Spinal cord (tissue), 10 donors: ENCODE measurements around the gene LGALS7. TPM values are rescaled to one million over a fixed set of nuclear protein-coding genes. Genes with fewer than 3 reads are reported as not detected.
"Not testable (repeated sequence)": the region's sequence is repeated elsewhere in the genome, so short reads cannot be mapped to it uniquely, and the experiment has no call there.

Source experiments
- DNase-seq, 6 donors: peaks; one replicate each; pipeline versions ENCODE4 v3.0.0 to v3.0.0-alpha.2; 2013 to 2015; ENCODE audit warnings: low spot score in 6 of 6, low read depth in 4 of 6
- H3K27ac ChIP-seq: one replicate; pipeline ENCODE4 v1.5.1; 2013; ENCODE audit warnings: low read depth, low read length, control low read depth
- H3K27me3 ChIP-seq: one replicate; pipeline ENCODE4 v1.6.1; 2013; ENCODE audit warnings: low read length; ENCODE audit not compliant: control insufficient read depth, insufficient read depth
- H3K36me3 ChIP-seq: one replicate; pipeline ENCODE4 v1.6.1; 2013; ENCODE audit warnings: low read length; ENCODE audit not compliant: control insufficient read depth, insufficient read depth
- H3K4me1 ChIP-seq: one replicate; pipeline ENCODE4 v1.6.1; 2013; ENCODE audit warnings: low read length; ENCODE audit not compliant: control insufficient read depth, insufficient read depth
- H3K4me3 ChIP-seq: one replicate; pipeline ENCODE4 v1.5.1; 2013; ENCODE audit warnings: low read depth, low read length, control low read depth
- H3K9me3 ChIP-seq: one replicate; pipeline ENCODE4 v1.6.1; 2013; ENCODE audit warnings: low read length; ENCODE audit not compliant: control insufficient read depth, insufficient read depth
- WGBS: methylation state at CpG from one replicate; pipeline ENCODE4 v1.1.5; 2013; ENCODE audit warnings: missing lambda C conversion rate; ENCODE audit not compliant: insufficient coverage; 5-methylcytosine and 5-hydroxymethylcytosine counted together
- polyA plus RNA-seq, 2 donors: library from polyadenylated mRNA; unstranded; fragments of 120-200 nt; gene quantifications; one replicate each; pipeline ENCODE4 v1.2.1, GENCODE V29; 2013; ENCODE audit not compliant: insufficient read length in 2 of 2
- total RNA-seq, 2 donors: library from RNA; depleted of rRNA in 1 of 2; stranded (reverse); fragments of 120-200 nt in 1 of 2; fragments of >200 nt in 1 of 2; gene quantifications; one replicate each; pipeline versions ENCODE4 v1.2.3 to v1.2.4, GENCODE V29; 2013 to 2014
- donor health status: healthy.

LGALS7 gene
- total and polyA plus RNA-seq, 4 donors = 0.72 to 1.4 TPM; not detected in 2

- H3K9me3 ChIP-seq = no peaks in the 10 kb centered on the region
- H3K36me3 ChIP-seq = peaks cover 3% of the 10 kb centered on the region
- no peak overlapping the region for H3K4me3 ChIP-seq
- WGBS = 98% methylated on average over 3 of the region's 5 CpGs
- no peaks in the 10 kb centered on the region for H3K4me1 ChIP-seq
- no peak overlapping the region for H3K27ac ChIP-seq
- H3K27me3 ChIP-seq = no peaks in the 10 kb centered on the region
- no peak for DNase-seq
Observed at GRCh38 chr19:38800577-38801347, 27.4 kb upstream of the LGALS7 start.

DNA sequence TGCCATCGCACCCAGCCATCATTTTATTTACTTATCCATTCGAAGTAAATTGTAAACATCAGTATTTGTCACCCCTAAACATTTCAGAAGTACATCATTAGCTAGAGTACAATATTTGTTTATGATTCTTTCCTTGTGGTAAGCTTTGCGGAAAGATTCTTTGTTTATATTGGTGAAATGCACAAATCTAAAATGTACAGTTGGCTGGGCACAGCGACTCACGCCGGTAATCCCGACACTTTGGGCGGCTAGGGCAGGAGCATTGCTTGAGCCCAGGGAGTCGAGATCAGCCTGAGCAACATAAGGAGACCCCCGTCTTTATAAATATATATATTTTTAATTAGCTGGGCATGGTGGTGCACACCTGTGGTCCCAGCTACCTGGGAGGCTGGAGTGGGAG lies 25.8 kb upstream of the LGALS7 start:
- H3K9me3 ChIP-seq = no peaks in the 10 kb centered on the region
- H3K4me3 ChIP-seq = no peak overlapping the region
- H3K27ac ChIP-seq = no peak overlapping the region
- DNase-seq = no peak
- H3K36me3 ChIP-seq = peaks cover 3% of the 10 kb centered on the region
- no peaks in the 10 kb centered on the region for H3K4me1 ChIP-seq
- no CpG with 5 or more reads among the region's 10 CpGs for WGBS
- no peaks in the 10 kb centered on the region for H3K27me3 ChIP-seq

DNA sequence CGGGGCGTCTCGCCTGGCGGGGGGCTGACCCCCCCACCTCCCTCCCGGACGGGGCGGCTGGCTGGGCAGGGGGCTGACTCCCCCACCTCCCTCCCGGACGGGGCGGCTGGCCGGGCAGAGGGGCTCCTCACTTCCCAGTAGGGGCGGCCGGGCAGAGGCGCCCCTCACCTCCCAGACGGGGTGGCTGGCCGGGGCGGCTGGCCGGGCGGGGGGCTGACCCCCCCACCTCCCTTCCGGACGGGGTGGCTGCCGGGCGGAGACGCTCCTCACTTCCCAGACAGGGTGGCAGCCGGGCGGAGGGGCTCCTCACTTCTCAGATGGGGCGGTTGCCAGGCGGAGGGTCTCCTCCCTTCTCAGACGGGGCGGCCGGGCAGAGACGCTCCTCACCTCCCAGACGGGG lies 24.5 kb upstream of the LGALS7 start:
- not testable (repeated sequence) for H3K9me3 ChIP-seq, H3K27ac ChIP-seq, H3K4me3 ChIP-seq, H3K27me3 ChIP-seq, H3K36me3 ChIP-seq, H3K4me1 ChIP-seq, DNase-seq
- no CpG with 5 or more reads among the region's 33 CpGs for WGBS

- Histone ChIP-seq H3K27me3 (peaks cover 4% of the 10 kb centered on the region), H3K36me3 (no peaks in the 10 kb centered on the region), H3K4me1 (peaks cover 9% of the 10 kb centered on the region), H3K9me3 (no peaks in the 10 kb centered on the region), H3K4me3 (no peak overlapping the region), H3K27ac (no peak overlapping the region)
- no CpG with 5 or more reads among the region's 2 CpGs for WGBS
- DNase-seq = no peak
Observed at GRCh38 chr19:38796154-38796553, 22.8 kb upstream of the LGALS7 start.

DNA sequence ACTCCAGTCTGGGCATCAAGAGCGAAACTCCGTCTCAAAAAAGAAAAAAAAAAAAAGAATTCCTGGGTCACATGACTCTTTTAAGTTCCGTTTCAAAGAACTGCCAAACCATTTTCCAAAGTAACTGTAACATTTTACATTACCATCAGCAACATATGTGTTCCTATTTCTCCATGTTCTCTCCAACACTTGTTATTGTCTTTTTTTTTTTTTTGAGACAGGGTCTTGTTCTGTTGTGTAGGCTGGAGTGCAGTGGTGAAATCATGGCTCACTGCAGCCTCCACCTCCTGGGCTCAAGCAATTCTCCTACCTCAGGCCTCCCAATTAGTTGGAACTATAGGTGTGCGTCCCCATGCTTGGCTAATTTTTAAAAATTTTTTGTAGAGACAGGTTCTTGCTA lies 22.2 kb upstream of the LGALS7 start:
- H3K36me3 ChIP-seq = no peaks in the 10 kb centered on the region
- no CpG with 5 or more reads among the region's 4 CpGs for WGBS
- DNase-seq = no peak
- H3K9me3 ChIP-seq = no peaks in the 10 kb centered on the region
- no peak overlapping the region for H3K27ac ChIP-seq
- no peak overlapping the region for H3K4me3 ChIP-seq
- H3K4me1 ChIP-seq = peaks cover 9% of the 10 kb centered on the region
- peaks cover 4% of the 10 kb centered on the region for H3K27me3 ChIP-seq

GRCh38 chr19:38793671-38794070 lies 20.4 kb upstream of the LGALS7 start:
- H3K36me3 ChIP-seq = no peaks in the 10 kb centered on the region
- no peak overlapping the region for H3K4me3 ChIP-seq
- H3K27me3 ChIP-seq = peaks cover 4% of the 10 kb centered on the region
- no peak overlapping the region for H3K27ac ChIP-seq
- 90% methylated on average over 2 of the region's 5 CpGs for WGBS
- DNase-seq = no peak
- no peaks in the 10 kb centered on the region for H3K9me3 ChIP-seq
- H3K4me1 ChIP-seq = peaks cover 9% of the 10 kb centered on the region

DNA sequence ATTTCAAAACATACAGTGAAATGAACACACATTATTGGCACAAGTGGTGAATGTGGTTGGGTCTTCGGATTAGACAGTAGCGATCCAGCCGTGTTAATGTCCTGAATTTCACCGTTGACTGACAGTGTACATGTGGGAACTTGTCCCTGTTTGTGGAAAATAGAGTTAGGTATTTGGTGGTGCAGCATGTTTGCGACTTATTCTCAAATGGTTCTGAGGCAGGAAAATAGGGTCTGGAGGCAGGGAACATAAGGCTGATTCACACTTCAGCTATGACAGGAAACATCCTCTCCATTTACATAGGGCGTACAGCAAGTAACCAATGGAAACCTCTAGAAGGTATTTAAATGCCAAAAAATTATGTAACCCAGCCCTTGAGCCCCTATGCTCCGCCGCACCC lies 19.9 kb upstream of the LGALS7 start:
- H3K27ac ChIP-seq = no peak overlapping the region
- no peak overlapping the region for H3K4me3 ChIP-seq
- H3K4me1 ChIP-seq = peaks cover 9% of the 10 kb centered on the region
- no peaks in the 10 kb centered on the region for H3K9me3 ChIP-seq
- H3K36me3 ChIP-seq = no peaks in the 10 kb centered on the region
- WGBS = 100% methylated on average over 1 of the region's 8 CpGs
- no peak for DNase-seq
- H3K27me3 ChIP-seq = peaks cover 4% of the 10 kb centered on the region

DNA sequence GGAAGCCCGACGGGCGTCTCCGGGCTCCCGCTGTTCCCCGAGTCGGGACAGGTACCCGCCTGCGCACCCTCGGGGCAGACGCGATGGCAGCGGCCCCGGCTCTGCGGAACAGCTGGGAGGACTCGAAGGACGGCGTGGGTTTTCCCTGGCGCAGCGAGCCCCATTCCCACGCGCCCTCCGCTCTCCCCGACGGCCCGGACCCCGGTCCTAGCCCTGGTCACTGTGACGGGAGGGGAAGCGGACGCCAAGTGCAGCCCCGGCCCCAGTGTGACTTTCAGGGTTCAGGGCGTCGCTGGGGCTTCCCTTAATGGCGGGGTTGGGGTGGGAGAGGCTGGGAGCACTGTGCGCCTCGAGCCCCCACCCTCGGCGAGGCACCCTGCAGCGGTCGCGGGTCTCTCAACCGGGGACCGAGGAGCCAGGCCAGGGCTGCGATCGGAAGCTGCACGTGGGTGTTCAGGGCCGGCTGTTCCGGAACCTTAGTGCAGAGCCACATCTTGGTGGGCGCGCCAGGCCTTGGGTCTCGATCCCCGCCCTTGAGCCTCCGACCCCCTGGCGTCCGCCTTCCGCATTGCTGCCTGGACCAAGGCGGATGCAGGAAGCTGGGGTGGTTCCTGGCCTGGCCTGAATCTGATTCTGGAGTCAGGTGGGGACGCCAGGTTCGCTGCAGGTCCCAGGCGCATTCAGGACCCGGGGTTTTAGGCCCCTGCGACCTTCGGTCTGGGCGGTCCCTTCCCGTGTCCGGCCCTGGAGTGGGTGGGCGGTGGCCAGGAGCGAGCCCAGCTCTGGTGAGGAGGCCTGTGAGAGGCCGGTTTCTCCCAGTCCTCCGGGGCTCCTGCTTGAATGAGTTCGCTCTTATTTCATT lies 19.2 kb upstream of the LGALS7 start:
- 6% methylated on average over 56 of the region's 71 CpGs for WGBS
- Histone ChIP-seq H3K4me1 (peaks cover 9% of the 10 kb centered on the region), H3K27me3 (peaks cover 4% of the 10 kb centered on the region), H3K27ac (no peak overlapping the region), H3K9me3 (no peaks in the 10 kb centered on the region), H3K4me3 (peak overlapping the region; percentile 18), H3K36me3 (no peaks in the 10 kb centered on the region)
- peak in 1 of 6 donors; percentile 23 for DNase-seq

DNA sequence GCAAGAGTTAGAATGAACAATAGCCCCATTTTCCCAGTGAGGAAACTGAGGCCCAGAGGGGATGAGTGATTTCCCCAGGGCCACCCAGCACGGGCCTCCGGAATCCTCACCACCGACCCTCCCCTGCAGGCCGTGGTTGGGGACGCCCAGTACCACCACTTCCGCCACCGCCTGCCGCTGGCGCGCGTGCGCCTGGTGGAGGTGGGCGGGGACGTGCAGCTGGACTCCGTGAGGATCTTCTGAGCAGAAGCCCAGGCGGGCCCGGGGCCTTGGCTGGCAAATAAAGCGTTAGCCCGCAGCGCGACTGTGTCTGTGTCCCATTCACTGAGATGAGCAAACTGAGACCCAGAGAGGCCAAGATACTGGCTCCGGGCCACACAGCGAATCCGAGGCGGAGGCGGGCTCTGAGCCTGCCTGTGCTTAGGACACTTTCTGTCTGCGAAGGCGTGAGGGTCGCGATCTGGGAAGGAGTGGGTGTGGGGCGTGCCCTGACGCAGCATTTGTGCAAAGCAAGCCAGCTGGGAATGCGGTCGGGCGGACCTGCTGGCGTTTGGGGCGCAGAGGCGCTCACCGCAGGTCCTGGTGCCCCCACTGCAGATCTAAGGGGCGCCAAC lies 18.2 kb upstream of the LGALS7 start:
- not testable (repeated sequence) for H3K27me3 ChIP-seq, H3K4me1 ChIP-seq, H3K27ac ChIP-seq, H3K36me3 ChIP-seq, DNase-seq, H3K9me3 ChIP-seq, H3K4me3 ChIP-seq
- WGBS = no CpG with 5 or more reads among the region's 40 CpGs
